ENCODE data around the gene NKX1-1.

NKX1-1 gene

DNA sequence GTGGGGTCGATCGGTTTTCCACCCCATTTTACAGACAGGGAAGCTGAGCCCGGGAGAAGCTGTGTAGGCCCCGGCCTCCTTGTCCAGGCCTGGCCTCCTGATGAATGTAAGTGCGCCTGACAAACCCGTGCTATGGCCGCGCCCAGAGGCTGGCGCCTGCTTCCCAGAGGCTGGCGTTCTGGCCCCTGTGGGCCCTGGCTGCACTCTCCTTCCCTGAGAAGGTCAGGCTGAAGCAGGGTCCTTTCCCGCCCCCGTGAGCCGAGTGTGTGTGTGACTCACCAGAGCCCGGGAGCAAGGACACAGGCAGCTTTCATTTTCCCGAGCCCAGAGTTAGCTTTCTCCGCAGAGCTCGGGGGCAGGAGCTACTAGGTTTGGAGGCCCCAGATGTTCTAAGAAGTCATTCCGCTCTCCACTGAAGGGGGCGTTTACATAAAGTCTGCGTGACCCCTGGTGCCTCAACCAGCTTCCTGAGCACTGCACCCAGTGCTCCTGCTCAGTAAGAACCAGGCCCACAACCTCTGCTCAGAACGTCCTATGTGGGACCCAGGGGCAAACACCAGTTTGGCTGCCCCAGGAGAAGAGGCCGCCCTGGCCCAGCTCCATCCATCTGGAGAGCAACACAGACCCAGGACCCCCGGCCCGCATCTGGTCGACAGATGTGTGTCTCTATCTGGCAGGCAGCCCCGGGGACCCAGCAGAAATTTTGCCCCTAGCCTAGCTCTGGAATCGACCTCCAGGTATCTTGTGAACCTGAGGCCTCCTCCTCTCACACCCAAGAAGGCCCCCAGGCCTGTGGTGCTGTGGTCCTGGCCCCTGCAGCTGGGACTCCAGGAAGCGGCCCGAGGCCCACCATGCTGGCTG is 45.6 kb downstream of the NKX1-1 start:
- no peak for DNase-seq (ENCODE audit: low read depth in 2 of 2)

DNA sequence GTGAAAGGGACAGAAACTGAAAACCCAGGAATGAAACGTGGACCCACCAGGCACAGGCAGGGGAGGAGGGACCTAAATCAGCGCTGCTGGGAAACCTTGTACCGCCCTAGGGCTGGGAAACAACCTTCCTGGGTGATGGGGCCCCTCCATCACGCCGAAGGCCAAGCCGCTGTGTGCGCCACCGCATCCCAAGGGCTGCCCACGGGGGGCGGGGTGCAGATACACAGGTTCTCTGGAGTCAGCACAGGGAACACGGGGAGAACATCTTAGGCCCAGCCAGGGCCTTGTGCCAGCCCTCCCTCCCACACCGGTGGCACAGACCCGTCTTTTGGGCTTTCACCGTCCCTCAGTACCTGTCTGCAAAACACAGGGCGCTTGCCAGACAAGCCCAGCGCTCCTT is 46.3 kb downstream of the NKX1-1 start:
- DNase-seq (ENCODE audit: low read depth in 2 of 2) = no peak

DNA sequence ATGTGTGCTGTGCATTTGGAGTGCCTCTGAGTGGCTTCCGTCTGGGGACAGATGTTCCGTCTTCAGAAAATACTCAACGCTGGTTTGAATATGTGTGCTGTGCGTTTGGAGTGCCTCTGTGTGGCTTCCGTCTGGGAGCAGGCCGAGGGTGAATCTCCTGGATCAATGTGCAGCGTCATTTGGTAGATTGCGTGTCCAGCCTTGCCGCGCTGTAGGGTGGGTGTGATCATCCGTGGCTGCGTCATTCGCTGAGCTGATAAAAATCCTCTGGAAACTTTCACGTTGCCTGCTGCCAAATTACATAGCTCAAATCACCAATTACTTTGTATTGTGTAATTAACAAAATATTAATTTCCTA is 47.1 kb downstream of the NKX1-1 start:
- no peak for DNase-seq (ENCODE audit: low read depth in 2 of 2)

DNA sequence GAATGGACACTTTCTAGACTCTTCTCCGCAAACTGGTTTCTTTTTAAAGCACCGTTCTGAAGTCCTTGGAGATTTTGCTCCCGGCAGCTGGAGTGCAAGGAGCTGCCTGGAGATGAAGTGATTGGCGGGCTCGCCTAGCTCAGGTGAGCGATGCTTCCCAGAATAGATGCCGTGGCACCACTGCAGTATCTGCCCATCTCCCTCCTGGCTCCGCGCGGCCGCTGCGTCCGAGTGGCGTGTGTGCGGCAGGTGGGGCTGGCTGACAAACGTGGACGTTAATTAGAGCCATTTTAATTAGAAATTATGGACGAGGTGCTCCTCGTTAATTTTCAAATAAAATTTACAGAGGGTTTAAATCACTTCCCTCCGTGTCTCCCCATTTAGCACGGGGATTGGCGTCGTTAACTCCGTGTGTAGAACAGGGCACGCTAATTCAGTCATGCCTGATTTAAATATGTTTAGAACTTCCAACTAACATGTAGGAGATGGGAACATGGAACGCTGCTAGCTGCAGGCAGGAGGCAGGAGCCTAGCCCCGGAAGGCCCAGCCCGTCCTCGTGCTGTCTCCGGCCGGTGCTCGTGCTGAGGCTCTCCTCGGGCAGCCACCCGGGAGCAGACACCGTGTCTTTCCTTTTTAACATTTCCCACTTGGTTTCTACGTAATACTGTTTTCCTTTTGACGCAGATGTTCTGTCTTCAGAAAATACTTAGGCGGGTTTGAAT is 47.7 kb downstream of the NKX1-1 start:
- no peak for DNase-seq (ENCODE audit: low read depth in 2 of 2)

DNA sequence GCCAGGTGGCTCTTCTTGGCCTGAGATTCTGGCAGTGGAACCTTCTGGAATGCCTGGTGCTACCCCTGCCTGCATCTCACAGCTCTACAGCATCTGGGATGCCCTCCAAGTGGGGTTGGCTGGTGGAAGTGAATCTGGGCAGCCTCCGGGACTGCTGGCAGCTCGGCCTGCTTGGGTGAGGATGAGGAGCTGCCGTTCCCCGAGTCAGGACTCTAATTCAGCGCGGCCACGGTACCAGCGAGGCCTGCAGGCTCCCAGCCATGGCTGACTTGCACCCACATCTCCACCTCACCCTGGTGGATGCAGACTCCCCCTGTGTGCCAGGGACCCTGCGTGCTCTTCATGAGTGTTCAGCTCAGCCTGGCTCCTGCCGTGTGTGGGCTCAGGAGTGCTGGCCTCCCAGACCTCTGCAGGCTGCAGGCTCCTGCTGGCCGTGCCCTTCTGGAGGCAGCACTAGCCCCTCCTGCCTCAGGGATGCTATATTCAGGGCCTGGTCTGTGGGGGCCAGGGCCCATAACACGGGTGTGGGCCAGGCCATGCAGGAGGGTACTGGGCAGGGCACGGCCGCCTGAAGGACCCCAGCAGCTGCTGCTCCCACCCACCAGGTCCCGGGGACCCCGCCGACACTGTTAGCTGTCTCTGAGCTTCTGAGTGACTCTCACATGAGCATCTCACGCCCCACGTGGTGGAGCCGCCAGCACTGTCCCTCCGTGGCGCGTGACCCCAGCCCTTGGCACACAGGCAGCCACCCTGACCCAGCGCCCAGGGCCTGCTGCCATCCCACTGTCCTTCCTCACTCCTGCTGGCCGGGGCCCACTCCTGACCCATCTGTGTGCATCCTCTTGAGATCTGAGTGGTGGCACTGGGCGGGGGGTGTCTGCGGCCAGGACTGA is 48.6 kb downstream of the NKX1-1 start:
- no peak for DNase-seq (ENCODE audit: low read depth in 2 of 2)

DNA sequence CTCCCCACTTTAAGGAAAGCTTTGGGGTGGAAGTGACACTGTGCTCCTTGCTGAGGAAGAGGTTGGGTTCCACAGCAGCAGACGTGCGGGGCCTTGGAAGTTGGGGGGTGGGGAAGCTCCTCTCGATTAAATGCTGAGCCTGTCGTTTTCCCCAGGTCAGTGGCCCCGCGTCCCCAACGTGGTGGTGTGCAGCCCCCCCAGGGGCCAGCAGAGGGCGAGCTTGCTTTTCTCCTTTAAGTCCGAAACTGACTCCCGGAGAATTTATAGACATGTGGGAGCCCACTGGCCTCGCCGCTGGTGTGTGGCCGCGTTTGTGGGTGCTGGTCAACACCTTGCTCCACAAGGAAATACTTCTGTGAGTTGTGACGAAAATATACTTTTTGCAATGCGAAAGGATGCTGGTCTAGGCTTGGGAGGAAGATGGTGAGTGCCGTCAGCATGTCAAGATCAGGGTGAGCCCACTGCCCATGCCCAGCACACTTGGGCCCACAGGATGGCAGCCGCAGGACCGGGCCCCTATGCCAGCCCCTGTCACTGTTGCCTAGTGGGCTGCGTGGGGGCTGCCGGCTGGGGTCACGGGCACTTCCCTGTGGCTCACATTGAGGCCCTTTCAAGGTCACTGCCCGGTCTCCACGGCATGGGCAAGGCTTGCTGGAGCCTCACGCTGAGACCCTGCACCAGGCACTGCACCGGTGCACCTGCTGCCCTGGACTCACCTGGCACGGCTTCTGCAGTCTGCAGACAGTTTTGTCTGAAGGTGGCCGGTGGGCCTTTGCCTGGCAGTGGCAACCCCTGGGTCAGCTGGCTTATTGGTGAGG is 49.9 kb downstream of the NKX1-1 start:
- peak in 1 of 2 experiments; percentile 42 for DNase-seq (ENCODE audit: low read depth in 2 of 2)

DNA sequence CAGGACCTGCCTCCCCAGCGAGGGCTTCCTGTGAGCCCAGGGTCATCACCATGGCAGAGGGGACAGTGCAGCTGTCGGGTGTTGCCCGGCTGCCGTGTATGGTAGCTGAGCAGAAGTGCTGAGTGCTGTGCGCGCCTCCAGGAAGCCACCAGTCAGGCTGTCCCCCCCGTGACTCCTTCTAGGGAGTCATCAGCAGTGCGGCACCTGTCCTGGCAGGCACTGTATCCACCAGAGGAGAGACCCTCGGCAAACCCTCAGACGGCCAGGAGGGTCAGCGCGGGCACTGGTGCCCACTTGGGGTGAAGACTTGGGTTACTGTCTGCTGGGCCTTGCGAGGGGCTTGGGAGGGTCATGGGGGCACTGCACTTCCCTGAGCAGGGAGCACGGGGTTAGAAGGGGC is 50.9 kb downstream of the NKX1-1 start:
- DNase-seq (ENCODE audit: low read depth in 2 of 2) = no peak

DNA sequence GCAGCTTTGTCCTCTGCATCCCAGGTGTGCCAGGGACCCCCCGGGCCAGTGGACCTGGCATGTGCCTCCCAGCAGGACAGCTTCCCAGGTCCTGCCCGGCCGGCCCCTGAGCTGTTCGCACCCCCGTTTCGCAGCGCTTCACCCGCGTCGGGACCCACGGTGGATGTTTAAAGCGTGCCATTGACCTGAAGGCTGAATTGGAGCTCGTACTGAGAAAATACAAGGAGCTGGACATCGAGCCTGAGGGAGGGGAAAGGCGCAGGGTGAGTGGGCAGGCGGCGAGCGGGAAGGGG is 51.3 kb downstream of the NKX1-1 start:
- no peak for DNase-seq (ENCODE audit: low read depth in 2 of 2)

DNA sequence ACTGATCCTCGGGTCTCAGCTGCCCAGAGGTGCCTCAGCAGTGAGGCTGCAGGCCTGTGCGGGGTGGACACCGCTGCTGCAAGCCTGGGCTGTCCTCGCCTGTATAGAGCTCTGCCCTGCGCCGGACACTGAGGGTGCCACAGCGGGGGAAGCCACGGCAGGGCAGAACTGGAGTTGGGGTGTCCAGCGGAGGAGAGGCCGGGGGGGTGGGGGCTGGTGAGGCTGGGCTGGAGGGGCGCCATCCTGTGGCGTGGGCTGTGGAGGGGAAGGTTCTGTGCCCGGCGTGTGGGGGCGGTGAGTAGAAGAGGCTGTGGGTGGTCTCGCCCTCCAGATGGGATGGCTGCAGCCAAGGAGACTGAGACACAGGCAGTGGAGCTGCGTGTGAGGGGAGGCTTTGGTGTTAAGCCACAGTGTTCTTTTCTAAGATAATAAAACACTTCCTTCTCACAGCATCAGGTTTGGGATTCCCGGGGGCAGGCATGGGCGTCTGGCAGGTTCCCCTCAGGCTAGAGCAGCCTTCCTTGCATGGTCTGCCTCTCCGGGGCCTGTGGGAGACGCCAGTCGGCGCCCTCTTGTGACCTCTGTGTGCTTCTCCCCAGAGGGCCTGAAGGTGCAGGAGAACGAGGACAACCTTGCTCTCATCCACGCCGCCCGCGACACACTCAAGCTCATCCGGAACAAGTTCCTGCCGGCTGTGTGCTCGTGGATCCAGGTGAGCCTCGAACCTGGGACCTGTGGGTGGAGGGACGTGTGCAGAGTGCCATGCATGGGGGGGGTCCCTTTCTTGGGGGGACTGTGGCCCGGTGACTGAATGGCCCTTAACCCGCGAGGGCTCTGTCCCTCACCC is 51.9 kb downstream of the NKX1-1 start:
- DNase-seq (ENCODE audit: low read depth in 2 of 2) = no peak

DNA sequence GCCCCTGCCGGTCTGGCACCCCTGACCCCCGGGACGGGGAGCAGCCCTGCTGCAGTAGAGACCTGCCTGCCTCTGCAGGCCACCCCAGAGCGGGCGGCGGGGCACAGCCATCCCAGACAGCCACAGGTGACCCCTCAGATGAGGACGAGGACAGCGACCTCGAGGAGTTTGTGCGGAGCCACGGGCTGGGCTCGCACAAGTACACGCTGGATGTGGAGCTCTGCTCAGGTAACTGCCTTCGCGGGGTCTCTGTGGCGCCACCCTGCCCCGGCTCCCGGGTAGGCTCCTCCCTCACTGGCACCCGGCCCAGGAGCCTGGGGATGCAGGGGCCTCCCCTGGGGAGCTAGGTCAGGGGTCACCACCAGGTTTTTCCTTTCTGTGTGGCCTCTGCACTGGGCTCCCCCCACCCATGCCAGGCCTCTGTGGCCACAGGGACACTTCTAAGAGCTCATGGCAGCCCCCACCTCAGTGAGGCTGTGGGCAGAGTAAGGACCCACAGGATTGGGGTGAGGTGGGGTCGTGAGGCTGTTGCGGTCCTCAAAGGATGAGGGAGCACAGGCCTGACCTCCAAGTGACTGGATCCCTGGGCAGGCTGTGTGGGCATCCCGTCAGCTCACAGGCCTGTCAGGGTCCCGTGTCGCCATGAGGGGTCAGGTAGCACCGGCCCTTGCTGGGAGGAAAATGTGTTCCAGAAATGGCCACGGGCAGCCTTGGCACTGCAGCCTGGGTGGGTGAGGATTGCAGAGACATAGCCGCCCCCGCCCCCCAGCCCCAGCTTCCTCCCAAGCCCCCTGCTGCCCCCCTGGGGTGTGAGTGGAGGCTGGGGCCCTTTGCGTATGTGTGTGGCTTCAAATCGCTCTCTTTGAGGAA is 52.8 kb downstream of the NKX1-1 start:
- DNase-seq (ENCODE audit: low read depth in 2 of 2) = no peak

Data from stimulated activated CD4-positive, alpha-beta T cell treated with anti-CD3 and anti-CD28 coated beads, Interleukin-12 subunit alpha, Interleukin-12 subunit beta, amount 100 ng/mL, for 24 hours (primary cell).